ENCODE measurements around the gene RPP25. TPM values are rescaled to one million over a fixed set of nuclear protein-coding genes. Genes with fewer than 3 reads are reported as not detected.
A peak's percentile ranks its signal among the peaks of the same experiment; 100 is the strongest.

Gene RPP25
- total and polyA plus RNA-seq, 2 of the 13 experiments (the other 11 are each of a cell fraction or from before 2014, with no cell fraction given): 0.05 to 0.11 TPM

DNA sequence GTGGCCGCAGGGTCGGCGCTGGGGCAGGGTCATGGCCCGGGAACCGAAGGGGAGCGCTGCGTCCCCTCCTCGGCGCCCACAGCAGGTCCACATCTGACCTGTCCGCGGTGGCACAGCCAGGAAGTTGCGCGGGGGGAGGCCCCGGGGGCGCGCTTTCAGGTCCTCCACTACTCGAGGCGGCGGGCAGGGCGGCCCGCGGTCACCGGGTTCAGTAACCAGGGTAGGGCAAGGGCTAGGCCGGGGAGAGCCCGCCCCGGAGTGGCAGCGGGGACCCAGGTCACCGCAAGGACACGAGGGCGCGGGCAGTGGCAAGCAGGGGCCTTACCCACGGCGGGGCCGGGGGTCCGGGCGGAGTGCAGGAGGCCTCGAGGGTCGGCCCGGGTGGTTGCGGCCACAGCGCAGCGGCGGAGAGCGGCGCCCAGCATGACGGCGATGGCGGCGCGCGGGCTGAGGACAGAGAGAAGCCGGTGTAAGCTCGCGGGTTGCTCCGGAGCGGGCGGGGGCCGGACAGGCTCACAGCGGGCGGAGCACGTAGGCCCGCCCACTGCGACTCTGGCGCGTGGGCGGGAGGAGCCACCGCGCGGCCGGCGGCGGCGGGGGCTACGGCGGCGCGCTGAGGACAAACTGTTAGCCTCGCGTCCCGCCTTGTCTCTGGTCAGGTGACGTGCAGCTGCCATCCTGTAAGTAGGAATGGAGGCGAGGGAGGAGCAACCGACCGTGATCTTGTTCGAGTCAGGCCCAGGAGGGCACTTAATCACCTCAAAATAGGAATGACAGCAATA is 18.8 kb downstream of the RPP25 start, which contains the start of gene COX5A (continued):
- TF ChIP-seq, protein P1, sequence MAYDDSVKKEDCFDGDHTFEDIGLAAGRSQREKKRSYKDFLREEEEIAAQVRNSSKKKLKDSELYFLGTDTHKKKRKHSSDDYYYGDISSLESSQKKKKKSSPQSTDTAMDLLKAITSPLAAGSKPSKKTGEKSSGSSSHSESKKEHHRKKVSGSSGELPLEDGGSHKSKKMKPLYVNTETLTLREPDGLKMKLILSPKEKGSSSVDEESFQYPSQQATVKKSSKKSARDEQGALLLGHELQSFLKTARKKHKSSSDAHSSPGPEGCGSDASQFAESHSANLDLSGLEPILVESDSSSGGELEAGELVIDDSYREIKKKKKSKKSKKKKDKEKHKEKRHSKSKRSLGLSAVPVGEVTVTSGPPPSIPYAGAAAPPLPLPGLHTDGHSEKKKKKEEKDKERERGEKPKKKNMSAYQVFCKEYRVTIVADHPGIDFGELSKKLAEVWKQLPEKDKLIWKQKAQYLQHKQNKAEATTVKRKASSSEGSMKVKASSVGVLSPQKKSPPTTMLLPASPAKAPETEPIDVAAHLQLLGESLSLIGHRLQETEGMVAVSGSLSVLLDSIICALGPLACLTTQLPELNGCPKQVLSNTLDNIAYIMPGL (CRISPR knock-in tag; IDR thresholded peaks at IDR 0.05; ENCODE audit: borderline replicate concordance in 1 of 2, low read depth in 1 of 2): peak; percentile 65 to 96; a peak in 3 of 4 replicates
- TF ChIP-seq, protein P2, sequence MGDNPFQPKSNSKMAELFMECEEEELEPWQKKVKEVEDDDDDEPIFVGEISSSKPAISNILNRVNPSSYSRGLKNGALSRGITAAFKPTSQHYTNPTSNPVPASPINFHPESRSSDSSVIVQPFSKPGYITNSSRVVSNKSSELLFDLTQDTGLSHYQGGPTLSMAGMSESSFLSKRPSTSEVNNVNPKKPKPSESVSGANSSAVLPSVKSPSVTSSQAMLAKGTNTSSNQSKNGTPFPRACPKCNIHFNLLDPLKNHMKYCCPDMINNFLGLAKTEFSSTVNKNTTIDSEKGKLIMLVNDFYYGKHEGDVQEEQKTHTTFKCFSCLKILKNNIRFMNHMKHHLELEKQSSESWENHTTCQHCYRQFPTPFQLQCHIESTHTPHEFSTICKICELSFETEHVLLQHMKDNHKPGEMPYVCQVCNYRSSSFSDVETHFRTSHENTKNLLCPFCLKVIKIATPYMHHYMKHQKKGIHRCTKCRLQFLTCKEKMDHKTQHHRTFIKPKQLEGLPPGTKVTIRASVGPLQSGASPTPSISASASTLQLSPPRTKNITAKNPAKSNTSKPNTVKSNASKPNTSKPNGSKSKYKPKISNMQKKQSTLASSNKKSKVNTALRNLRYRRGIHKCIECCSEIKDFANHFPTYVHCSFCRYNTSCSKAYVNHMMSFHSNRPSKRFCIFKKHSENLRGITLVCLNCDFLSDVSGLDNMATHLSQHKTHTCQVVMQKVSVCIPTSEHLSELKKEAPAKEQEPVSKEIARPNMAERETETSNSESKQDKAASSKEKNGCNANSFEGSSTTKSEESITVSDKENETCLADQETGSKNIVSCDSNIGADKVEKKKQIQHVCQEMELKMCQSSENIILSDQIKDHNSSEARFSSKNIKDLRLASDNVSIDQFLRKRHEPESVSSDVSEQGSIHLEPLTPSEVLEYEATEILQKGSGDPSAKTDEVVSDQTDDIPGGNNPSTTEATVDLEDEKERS (CRISPR knock-in tag; IDR thresholded peaks at IDR 0.05): no peak
- TF ChIP-seq, protein P3, sequence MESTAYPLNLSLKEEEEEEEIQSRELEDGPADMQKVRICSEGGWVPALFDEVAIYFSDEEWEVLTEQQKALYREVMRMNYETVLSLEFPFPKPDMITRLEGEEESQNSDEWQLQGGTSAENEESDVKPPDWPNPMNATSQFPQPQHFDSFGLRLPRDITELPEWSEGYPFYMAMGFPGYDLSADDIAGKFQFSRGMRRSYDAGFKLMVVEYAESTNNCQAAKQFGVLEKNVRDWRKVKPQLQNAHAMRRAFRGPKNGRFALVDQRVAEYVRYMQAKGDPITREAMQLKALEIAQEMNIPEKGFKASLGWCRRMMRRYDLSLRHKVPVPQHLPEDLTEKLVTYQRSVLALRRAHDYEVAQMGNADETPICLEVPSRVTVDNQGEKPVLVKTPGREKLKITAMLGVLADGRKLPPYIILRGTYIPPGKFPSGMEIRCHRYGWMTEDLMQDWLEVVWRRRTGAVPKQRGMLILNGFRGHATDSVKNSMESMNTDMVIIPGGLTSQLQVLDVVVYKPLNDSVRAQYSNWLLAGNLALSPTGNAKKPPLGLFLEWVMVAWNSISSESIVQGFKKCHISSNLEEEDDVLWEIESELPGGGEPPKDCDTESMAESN (CRISPR knock-in tag; conservative IDR thresholded peaks at IDR 0.05): peak; percentile 93
- TF ChIP-seq, protein P4, sequence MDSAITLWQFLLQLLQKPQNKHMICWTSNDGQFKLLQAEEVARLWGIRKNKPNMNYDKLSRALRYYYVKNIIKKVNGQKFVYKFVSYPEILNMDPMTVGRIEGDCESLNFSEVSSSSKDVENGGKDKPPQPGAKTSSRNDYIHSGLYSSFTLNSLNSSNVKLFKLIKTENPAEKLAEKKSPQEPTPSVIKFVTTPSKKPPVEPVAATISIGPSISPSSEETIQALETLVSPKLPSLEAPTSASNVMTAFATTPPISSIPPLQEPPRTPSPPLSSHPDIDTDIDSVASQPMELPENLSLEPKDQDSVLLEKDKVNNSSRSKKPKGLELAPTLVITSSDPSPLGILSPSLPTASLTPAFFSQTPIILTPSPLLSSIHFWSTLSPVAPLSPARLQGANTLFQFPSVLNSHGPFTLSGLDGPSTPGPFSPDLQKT (CRISPR knock-in tag; IDR thresholded peaks at IDR 0.05; ENCODE audit: borderline replicate concordance): no peak
- TF ChIP-seq ZNF615 (CRISPR knock-in tag; IDR thresholded peaks at IDR 0.05; ENCODE audit: borderline replicate concordance): no peak
- TF ChIP-seq ZFY (CRISPR knock-in tag; IDR thresholded peaks at IDR 0.05): peak; percentile 97
- no peak for TF ChIP-seq ZNF652 (CRISPR knock-in tag; IDR thresholded peaks at IDR 0.05; ENCODE audit: borderline replicate concordance, low read depth)
- peak; percentile 53; the same call in 1 of the 2 replicates for TF ChIP-seq EED (CRISPR knock-in tag; IDR thresholded peaks at IDR 0.05)
- TF ChIP-seq SETDB1 (CRISPR knock-in tag; IDR thresholded peaks at IDR 0.05; ENCODE audit: borderline replicate concordance): no peak
- peak; percentile 64; the same call in 1 of the 2 replicates for TF ChIP-seq RNF2 (conservative IDR thresholded peaks at IDR 0.05; ENCODE audit: low read depth)
- TF ChIP-seq, protein P5, sequence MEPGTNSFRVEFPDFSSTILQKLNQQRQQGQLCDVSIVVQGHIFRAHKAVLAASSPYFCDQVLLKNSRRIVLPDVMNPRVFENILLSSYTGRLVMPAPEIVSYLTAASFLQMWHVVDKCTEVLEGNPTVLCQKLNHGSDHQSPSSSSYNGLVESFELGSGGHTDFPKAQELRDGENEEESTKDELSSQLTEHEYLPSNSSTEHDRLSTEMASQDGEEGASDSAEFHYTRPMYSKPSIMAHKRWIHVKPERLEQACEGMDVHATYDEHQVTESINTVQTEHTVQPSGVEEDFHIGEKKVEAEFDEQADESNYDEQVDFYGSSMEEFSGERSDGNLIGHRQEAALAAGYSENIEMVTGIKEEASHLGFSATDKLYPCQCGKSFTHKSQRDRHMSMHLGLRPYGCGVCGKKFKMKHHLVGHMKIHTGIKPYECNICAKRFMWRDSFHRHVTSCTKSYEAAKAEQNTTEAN (CRISPR knock-in tag; conservative IDR thresholded peaks at IDR 0.05): 0 out of 2 replicates have a peak, but pooled peaks have one; percentile 42
- no peak for TF ChIP-seq ZSCAN20 (CRISPR knock-in tag; IDR thresholded peaks at IDR 0.05; ENCODE audit: borderline replicate concordance)
- no peak for TF ChIP-seq ARID2 (CRISPR knock-in tag; IDR thresholded peaks at IDR 0.05; ENCODE audit: borderline replicate concordance)
- TF ChIP-seq RFXANK (CRISPR knock-in tag; IDR thresholded peaks at IDR 0.05): no peak
- TF ChIP-seq SIX1 (CRISPR knock-in tag; IDR thresholded peaks at IDR 0.05; ENCODE audit: borderline replicate concordance): no peak
- peak; percentile 86 for TF ChIP-seq ZNF296 (CRISPR knock-in tag; conservative IDR thresholded peaks at IDR 0.05)
- TF ChIP-seq ZNF138 (CRISPR knock-in tag; IDR thresholded peaks at IDR 0.05; ENCODE audit: low read depth): peak; percentile 70; the same call in 1 of the 2 replicates
- TF ChIP-seq DMAP1 (CRISPR knock-in tag; IDR thresholded peaks at IDR 0.05): peak; percentile 59; the same call in 1 of the 2 replicates
- peak; percentile 76; the same call in 1 of the 2 replicates for TF ChIP-seq ZZZ3 (CRISPR knock-in tag; IDR thresholded peaks at IDR 0.05; ENCODE audit: borderline replicate concordance)

Data from HepG2 (cell line).